ENCODE results near the gene THUMPD2. TPM values are rescaled to one million over a fixed set of nuclear protein-coding genes. Genes with fewer than 3 reads are reported as not detected.

The THUMPD2 gene
- polyA plus RNA-seq, 1 donor from 2014 or later: 24.7 TPM

DNA sequence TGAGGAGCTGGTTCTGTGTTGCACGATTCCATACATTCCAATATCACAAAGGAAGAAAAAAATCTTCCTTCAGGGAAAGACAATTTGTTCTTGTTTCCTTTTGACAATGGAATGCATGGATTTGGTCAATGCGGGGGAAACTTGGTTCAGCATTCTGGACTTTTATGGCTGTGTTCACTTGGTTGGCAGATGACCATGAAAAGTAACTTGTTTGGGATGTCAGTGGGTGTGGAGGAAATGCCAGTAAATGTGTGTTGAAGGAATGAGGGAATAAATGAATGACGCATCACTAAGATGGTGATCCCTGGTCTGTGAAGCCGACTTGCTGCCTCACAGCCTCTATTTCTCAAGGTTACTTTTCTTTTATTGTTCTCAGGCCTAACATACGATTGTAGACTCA, 53.7 kb downstream of the THUMPD2 start:
- Histone ChIP-seq H3K9me3 (ENCODE audit: low read length) (no peaks in the 10 kb centered on the region), H3K9ac (ENCODE audit: low read length) (no peak overlapping the region), H3K4me2 (ENCODE audit: low read length) (no peak overlapping the region), H3F3A (ENCODE audit: insufficient read depth, low read length, poor library complexity, severe bottlenecking) (no peaks in the 10 kb centered on the region), H3K36me3 (ENCODE audit: insufficient read depth, low read length) (no peaks in the 10 kb centered on the region), H3K27ac (ENCODE audit: low read length) (no peak overlapping the region), H4K20me1 (ENCODE audit: insufficient read depth) (no peaks in the 10 kb centered on the region), H3K4me3 (ENCODE audit: low read length) (no peak overlapping the region), H3K9me2 (ENCODE audit: insufficient read depth, low read length) (no peaks in the 10 kb centered on the region), H3K79me2 (replicated peaks; ENCODE audit: insufficient read depth, low read length) (no peaks in the 10 kb centered on the region), H2AFZ (ENCODE audit: low read depth, low read length) (no peak overlapping the region), H3K27me3 (ENCODE audit: insufficient read depth, low read depth, low read length) (no peaks in the 10 kb centered on the region)
- TF ChIP-seq TAF1 (IDR thresholded peaks at IDR 0.05; ENCODE audit: low read depth) (no peak), EZH2 (IDR thresholded peaks at IDR 0.05; ENCODE audit: borderline replicate concordance, insufficient read depth, low read length, poor library complexity, severe bottlenecking) (no peak), MXI1 (conservative IDR thresholded peaks at IDR 0.05; ENCODE audit: poor library complexity, severe bottlenecking) (no peak), EP300 (conservative IDR thresholded peaks at IDR 0.05; ENCODE audit: poor library complexity, severe bottlenecking) (no peak), SMC3 (conservative IDR thresholded peaks at IDR 0.05; ENCODE audit: poor library complexity) (no peak), RAD21 (conservative IDR thresholded peaks at IDR 0.05) (no peak), POLR2AphosphoS5 (IDR thresholded peaks at IDR 0.05) (no peak)
- TF ChIP-seq, protein P1, sequence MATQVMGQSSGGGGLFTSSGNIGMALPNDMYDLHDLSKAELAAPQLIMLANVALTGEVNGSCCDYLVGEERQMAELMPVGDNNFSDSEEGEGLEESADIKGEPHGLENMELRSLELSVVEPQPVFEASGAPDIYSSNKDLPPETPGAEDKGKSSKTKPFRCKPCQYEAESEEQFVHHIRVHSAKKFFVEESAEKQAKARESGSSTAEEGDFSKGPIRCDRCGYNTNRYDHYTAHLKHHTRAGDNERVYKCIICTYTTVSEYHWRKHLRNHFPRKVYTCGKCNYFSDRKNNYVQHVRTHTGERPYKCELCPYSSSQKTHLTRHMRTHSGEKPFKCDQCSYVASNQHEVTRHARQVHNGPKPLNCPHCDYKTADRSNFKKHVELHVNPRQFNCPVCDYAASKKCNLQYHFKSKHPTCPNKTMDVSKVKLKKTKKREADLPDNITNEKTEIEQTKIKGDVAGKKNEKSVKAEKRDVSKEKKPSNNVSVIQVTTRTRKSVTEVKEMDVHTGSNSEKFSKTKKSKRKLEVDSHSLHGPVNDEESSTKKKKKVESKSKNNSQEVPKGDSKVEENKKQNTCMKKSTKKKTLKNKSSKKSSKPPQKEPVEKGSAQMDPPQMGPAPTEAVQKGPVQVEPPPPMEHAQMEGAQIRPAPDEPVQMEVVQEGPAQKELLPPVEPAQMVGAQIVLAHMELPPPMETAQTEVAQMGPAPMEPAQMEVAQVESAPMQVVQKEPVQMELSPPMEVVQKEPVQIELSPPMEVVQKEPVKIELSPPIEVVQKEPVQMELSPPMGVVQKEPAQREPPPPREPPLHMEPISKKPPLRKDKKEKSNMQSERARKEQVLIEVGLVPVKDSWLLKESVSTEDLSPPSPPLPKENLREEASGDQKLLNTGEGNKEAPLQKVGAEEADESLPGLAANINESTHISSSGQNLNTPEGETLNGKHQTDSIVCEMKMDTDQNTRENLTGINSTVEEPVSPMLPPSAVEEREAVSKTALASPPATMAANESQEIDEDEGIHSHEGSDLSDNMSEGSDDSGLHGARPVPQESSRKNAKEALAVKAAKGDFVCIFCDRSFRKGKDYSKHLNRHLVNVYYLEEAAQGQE (IDR thresholded peaks at IDR 0.05; ENCODE audit: borderline replicate concordance): no peak
- TF ChIP-seq, protein P2, sequence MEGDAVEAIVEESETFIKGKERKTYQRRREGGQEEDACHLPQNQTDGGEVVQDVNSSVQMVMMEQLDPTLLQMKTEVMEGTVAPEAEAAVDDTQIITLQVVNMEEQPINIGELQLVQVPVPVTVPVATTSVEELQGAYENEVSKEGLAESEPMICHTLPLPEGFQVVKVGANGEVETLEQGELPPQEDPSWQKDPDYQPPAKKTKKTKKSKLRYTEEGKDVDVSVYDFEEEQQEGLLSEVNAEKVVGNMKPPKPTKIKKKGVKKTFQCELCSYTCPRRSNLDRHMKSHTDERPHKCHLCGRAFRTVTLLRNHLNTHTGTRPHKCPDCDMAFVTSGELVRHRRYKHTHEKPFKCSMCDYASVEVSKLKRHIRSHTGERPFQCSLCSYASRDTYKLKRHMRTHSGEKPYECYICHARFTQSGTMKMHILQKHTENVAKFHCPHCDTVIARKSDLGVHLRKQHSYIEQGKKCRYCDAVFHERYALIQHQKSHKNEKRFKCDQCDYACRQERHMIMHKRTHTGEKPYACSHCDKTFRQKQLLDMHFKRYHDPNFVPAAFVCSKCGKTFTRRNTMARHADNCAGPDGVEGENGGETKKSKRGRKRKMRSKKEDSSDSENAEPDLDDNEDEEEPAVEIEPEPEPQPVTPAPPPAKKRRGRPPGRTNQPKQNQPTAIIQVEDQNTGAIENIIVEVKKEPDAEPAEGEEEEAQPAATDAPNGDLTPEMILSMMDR (IDR thresholded peaks at IDR 0.05; ENCODE audit: poor library complexity, severe bottlenecking): no peak

DNA sequence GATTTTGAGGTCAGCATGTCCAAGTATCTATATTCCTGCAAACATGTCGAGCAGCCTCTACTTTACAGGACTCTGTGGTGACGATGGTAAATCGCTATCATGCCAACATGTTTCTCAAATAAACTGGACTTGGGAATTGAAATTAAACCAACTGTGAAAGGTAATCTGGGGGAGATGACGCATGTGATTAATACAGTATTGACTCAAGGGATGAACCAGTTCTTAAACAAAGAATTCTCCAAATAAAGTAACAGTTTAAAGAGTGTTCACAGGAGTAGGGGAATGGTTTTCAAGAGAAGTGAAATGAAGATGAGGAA, 54.3 kb downstream of the THUMPD2 start:
- Histone ChIP-seq H3K9ac (ENCODE audit: low read length) (no peak overlapping the region), H3K79me2 (replicated peaks; ENCODE audit: insufficient read depth, low read length) (no peaks in the 10 kb centered on the region), H3K4me2 (ENCODE audit: low read length) (no peak overlapping the region), H4K20me1 (ENCODE audit: insufficient read depth) (no peaks in the 10 kb centered on the region), H3K27me3 (ENCODE audit: insufficient read depth, low read depth, low read length) (no peaks in the 10 kb centered on the region), H3K27ac (ENCODE audit: low read length) (no peak overlapping the region), H3K9me3 (ENCODE audit: low read length) (no peaks in the 10 kb centered on the region), H3K9me2 (ENCODE audit: insufficient read depth, low read length) (no peaks in the 10 kb centered on the region), H3F3A (ENCODE audit: insufficient read depth, low read length, poor library complexity, severe bottlenecking) (no peaks in the 10 kb centered on the region), H3K36me3 (ENCODE audit: insufficient read depth, low read length) (no peaks in the 10 kb centered on the region), H3K4me3 (ENCODE audit: low read length) (no peak overlapping the region), H2AFZ (ENCODE audit: low read depth, low read length) (no peak overlapping the region)
- TF ChIP-seq, protein P2 (IDR thresholded peaks at IDR 0.05; ENCODE audit: poor library complexity, severe bottlenecking): no peak
- TF ChIP-seq TAF1 (IDR thresholded peaks at IDR 0.05; ENCODE audit: low read depth) (no peak), RAD21 (conservative IDR thresholded peaks at IDR 0.05) (no peak), POLR2AphosphoS5 (IDR thresholded peaks at IDR 0.05) (no peak), SMC3 (conservative IDR thresholded peaks at IDR 0.05; ENCODE audit: poor library complexity) (no peak), EZH2 (IDR thresholded peaks at IDR 0.05; ENCODE audit: borderline replicate concordance, insufficient read depth, low read length, poor library complexity, severe bottlenecking) (no peak), MXI1 (conservative IDR thresholded peaks at IDR 0.05; ENCODE audit: poor library complexity, severe bottlenecking) (no peak), EP300 (conservative IDR thresholded peaks at IDR 0.05; ENCODE audit: poor library complexity, severe bottlenecking) (no peak)
- TF ChIP-seq, protein P1 (IDR thresholded peaks at IDR 0.05; ENCODE audit: borderline replicate concordance): no peak

Data from neural cell (in vitro differentiated cells).